Measurements from ENCODE around the gene DNAJB12.

DNA sequence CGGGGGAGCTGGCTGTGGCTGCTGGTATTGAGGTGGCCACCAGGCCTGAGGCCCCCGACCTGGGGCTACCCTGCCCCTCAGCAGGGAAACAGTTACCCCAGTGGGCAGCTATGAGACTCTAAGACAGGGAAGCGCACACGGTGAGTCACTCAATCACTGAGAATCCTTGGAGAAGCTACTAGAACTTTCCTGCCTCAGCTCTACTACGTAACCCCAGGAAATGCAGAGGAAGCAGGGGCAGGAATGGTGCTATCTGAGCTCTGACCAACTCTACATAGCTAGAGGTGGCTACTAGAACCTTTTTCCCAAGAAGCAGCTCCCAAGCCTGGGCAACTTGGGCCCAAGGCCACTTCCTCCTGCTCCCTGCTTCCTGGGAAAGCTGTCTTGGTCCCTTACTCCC, 11.8 kb downstream of the DNAJB12 start:
- TF ChIP-seq, protein P1, sequence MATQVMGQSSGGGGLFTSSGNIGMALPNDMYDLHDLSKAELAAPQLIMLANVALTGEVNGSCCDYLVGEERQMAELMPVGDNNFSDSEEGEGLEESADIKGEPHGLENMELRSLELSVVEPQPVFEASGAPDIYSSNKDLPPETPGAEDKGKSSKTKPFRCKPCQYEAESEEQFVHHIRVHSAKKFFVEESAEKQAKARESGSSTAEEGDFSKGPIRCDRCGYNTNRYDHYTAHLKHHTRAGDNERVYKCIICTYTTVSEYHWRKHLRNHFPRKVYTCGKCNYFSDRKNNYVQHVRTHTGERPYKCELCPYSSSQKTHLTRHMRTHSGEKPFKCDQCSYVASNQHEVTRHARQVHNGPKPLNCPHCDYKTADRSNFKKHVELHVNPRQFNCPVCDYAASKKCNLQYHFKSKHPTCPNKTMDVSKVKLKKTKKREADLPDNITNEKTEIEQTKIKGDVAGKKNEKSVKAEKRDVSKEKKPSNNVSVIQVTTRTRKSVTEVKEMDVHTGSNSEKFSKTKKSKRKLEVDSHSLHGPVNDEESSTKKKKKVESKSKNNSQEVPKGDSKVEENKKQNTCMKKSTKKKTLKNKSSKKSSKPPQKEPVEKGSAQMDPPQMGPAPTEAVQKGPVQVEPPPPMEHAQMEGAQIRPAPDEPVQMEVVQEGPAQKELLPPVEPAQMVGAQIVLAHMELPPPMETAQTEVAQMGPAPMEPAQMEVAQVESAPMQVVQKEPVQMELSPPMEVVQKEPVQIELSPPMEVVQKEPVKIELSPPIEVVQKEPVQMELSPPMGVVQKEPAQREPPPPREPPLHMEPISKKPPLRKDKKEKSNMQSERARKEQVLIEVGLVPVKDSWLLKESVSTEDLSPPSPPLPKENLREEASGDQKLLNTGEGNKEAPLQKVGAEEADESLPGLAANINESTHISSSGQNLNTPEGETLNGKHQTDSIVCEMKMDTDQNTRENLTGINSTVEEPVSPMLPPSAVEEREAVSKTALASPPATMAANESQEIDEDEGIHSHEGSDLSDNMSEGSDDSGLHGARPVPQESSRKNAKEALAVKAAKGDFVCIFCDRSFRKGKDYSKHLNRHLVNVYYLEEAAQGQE (IDR thresholded peaks at IDR 0.05; ENCODE audit: insufficient read depth in 1 of 2, low read depth in 2 of 2, low read length in 1 of 2): no peak
- no peak for TF ChIP-seq SIN3A (IDR thresholded peaks at IDR 0.05; ENCODE audit: borderline replicate concordance, insufficient read depth, low read depth, low read length)
